ENCODE measurements around the gene KNG1. TPM values are rescaled to one million over a fixed set of nuclear protein-coding genes. Genes with fewer than 3 reads are reported as not detected.
"Not testable (repeated sequence)": the region's sequence is repeated elsewhere in the genome, so short reads cannot be mapped to it uniquely, and the experiment has no call there.

KNG1 gene
- total RNA-seq, 2 donors from 2014 or later = 0.14 TPM; not detected in 1

DNA sequence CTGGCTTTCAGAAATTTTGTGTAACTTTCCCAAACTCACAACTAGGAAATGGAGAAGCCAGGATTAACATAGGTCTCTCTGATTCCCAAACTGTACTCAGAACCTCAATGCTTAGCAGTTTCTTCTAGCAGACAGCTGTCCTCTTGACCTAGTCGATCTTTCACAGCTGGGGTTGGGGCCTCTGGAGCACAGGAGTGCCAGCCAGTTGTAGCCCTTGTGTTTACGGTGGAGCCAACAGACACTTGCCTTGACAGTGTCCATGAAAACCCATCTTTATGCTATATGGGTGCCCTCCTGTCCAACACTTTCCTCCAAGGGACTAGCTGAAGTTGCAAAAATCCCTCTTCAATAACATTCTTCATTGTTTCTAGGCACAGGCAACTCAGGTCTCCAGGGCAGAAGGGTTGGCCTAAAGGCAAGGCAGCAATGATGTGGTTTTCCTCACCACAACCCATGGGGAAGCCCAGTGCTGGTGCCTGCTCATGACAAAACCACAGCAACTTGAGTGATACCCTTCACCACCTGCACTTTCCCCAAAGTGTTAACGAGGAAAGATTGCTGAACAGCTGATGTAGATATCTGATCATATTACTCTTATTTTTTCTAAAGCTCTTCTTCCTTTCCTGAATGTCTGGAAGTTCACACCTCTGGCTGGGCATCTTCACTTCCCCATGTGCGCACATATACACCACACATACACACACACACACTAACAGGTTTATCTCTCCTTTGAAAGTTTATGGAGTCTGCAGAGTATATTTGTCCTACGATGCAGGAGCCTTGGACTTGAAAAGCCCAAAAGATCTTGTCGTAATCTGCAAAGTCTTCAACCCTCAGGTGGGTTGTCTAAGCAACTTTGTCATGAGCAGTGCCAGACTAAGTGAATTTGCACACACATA, 11.0 kb upstream of the KNG1 start:
- intact Hi-C loops (cut with DNase I) = no loop called here
- no peak for DNase-seq (ENCODE audit: low spot score)

DNA sequence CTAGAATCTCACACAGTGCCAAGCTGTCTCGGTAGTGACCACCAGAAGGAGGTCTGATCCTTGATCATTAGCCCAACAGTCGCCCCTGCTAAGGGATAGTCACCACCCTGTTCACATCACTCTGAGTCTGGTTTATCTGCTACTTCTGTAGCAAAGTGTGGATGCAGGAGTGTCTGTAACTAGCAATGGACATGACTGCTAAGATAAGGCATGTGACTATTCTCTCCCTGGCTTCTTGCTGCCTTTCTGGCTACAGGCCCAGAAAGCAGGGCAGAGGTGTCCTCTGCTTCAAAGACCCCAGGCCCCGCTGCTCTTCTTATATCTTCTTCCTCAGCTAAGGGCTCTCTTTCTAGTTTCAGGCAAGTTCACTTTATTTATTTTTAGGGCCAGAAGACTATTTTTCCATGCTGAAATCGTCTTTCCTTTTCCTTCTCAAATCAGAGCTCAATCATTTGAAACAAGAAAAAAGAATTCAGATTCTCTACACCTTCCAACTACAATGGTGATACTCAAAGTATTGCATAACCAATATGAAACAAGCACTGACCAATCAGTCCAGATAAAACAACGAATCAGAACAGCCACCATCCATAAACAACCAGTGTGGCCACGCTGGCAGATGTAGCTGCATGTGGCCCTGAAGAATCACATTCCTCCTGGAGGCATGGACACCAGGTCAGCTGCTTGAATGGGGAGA, 8.0 kb upstream of the KNG1 start:
- DNase-seq (ENCODE audit: low spot score) = no peak
- intact Hi-C loops (cut with DNase I) = no loop called here

- intact Hi-C loops (cut with DNase I); DNase-seq (ENCODE audit: low spot score): not testable (repeated sequence)
Observed at GRCh38 chr3:186710694-186711093, 6.5 kb upstream of the KNG1 start.

- no peak for DNase-seq (ENCODE audit: low spot score)
- intact Hi-C loops (cut with DNase I) = no loop called here
Observed at GRCh38 chr3:186713499-186713898, 3.7 kb upstream of the KNG1 start.

DNA sequence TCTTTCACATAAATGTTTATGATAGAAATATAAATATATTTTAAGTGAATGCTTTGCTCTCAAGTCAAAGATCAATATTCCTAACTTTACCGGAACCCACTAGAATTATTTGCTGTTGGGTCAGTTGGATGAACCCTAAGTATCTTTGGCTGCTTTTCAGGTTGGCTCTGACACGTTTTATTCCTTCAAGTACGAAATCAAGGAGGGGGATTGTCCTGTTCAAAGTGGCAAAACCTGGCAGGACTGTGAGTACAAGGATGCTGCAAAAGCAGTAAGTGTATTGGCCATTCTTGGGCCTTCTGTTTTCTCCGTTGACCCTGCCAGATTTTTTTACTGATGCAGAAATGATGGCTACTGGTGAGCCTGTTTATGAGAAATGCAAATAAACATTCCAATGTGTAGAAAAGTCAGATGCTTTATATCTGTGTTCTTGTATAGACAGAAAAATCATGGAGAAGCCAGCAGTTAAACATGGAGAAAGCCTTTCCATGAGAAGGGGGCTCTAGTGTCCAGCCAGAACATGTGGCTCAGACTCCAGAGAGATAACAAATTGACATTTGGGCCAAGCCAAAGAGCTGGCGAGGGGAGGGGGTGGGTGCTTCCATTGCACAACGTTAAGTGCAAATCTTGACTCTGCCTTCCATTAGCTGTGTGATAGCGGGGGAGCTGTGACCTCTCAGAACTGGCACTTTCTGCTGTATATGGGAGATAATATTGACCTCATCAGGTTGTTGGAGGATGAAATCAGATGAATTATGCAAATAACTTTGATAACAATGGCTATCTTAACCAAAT, 3.0 kb downstream of the KNG1 start:
- no peak for DNase-seq (ENCODE audit: low spot score)
- intact Hi-C loops (cut with DNase I) = no loop called here

DNA sequence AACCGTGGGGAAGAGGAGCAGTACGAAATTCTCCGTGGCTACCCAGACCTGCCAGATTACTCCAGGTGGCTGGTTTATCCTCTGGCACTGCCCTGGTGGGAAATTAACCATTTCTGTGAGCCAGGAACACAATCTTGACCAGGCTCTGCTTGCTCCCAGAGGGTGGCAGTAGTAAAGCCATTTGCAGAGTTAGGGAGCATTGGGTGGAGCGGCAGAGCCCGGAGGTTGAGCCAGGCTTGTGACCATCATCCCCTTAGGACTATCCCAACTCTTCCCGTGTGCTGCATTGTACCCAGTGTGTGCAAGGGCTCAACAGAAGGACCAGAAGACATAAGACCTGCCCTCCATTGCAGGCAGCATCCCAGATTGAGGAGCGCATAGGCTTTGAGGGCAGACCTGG, 5.3 kb downstream of the KNG1 start:
- DNase-seq (ENCODE audit: low spot score) = no peak

GRCh38 chr3:186724911-186725310, 7.8 kb downstream of the KNG1 start:
- intact Hi-C loops (cut with DNase I) = no loop called here

More for the DNA sequence above, 5.3 kb downstream of the KNG1 start:
- intact Hi-C loops (cut with DNase I) = no loop called here

DNA sequence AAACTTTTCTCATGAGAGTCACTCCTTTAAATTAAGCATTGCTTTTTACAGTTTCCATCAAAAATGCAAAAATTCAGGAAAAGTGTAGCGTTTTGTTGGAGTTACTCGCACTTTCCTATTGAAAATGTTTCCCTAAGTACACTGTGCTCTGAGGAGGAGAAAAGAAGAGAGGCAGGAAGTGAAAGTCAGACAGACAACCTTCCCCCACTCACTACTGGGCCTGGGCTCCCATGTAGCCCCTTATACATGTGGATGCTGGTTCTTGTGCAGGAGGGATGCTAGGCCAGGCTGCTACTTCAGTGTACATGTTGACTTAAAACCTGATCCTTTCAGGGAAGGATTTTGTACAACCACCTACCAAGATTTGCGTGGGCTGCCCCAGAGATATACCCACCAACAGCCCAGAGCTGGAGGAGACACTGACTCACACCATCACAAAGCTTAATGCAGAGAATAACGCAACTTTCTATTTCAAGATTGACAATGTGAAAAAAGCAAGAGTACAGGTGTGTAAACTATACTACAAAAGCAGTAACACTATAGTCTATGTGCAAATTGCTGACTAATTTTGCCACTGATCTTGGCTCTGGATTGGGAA, 15.1 kb downstream of the KNG1 start:
- intact Hi-C loops (cut with DNase I) = no loop called here
- no peak for DNase-seq (ENCODE audit: low spot score)

More at GRCh38 chr3:186724911-186725310, 7.8 kb downstream of the KNG1 start:
- DNase-seq (ENCODE audit: low spot score) = no peak

GRCh38 chr3:186742618-186743380, 25.6 kb downstream of the KNG1 start:
- DNase-seq (ENCODE audit: low spot score) = no peak
- intact Hi-C loops (cut with DNase I) = no loop called here

GRCh38 chr3:186743666-186744065, 26.5 kb downstream of the KNG1 start:
- intact Hi-C loops (cut with DNase I) = no loop called here
- no peak for DNase-seq (ENCODE audit: low spot score)

- DNase-seq (ENCODE audit: low spot score) = peak; percentile 80
- intact Hi-C loops (cut with DNase I) = no loop called here
Observed at GRCh38 chr3:186746008-186746407, 28.8 kb downstream of the KNG1 start.

DNA sequence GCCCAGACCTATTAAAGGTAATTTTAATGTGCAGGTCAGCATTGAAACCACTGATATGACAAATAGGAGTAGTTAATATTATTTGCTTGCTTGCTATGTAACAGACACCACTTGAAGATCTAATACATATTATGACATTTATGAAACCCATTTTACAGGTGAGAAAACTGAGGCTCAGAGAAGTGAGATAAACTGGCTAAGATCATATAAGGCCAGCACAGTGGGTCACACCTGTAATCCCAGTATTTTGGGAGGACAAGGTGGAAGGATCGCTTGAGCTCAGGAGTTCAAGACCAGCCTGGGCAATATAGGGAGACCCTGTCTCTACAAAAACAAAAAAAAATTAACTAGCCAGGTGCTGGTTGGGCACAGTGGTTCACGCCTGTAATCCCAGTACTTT, 33.2 kb downstream of the KNG1 start:
- intact Hi-C loops (cut with DNase I) = no loop called here
- no peak for DNase-seq (ENCODE audit: low spot score)

DNA sequence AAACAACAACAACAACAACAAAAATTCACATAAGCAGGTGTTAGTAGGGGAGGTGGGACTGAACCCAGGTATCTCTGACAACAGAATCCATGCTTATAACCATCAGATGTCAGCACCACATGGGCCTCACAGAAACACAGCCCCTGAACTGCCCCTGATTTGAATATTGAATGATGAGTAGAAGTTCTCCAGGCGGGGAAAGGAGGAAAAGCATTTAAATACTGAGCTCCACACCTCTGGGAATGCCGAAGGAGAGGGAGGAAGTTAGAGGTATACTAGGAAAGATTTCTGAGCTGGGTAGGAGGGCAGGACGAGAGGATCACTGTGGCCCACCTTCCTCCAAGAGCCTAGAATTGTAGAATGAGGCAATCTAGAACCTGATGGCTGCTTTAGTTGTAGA, 34.3 kb downstream of the KNG1 start:
- DNase-seq (ENCODE audit: low spot score) = no peak
- intact Hi-C loops (cut with DNase I) = no loop called here

GRCh38 chr3:186754006-186754405, 36.8 kb downstream of the KNG1 start:
- no peak for DNase-seq (ENCODE audit: low spot score)
- intact Hi-C loops (cut with DNase I) = no loop called here

DNA sequence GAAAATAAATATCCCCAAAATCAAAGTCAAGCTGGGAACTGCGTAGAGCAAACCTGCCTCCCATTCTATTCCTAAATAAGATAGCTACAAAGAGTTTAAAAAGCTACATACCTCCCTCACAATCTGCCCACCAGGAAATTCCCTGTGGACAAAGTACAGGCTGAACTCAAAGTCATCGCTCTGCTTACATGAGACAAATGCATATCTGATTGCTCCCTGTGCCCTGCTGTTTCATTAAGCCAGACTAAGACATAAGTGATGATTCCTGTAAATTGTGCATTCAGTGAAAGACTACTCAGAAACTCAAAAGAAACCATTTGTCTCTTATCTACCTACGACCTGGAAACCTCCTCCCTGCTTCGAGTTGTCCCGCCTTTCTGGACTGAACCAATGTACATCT, 37.7 kb downstream of the KNG1 start:
- intact Hi-C loops (cut with DNase I) = no loop called here
- DNase-seq (ENCODE audit: low spot score) = no peak

DNA sequence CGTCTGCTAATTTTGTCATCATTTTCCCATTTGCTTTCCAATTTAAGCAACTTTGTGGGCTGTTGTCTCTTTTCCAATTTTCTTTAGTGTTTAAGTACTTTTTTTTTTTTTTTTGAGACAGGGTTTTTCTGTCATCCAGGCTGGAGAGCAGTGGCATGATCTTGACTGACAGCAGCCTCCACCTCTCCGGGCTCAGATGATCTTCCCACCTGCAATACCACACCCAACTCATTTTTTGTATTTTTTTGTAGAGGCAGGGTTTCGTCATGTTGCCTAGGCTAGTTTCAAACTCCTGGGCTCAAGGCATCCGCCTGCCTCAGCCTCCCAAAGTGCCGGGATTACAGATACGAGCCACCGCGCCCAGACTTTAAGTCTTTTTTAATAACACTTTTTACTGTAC, 40.1 kb downstream of the KNG1 start:
- intact Hi-C loops (cut with DNase I) = no loop called here
- no peak for DNase-seq (ENCODE audit: low spot score)

- no peak for DNase-seq (ENCODE audit: low spot score)
- intact Hi-C loops (cut with DNase I) = no loop called here
Observed at GRCh38 chr3:186757686-186758220, 40.6 kb downstream of the KNG1 start.

DNA sequence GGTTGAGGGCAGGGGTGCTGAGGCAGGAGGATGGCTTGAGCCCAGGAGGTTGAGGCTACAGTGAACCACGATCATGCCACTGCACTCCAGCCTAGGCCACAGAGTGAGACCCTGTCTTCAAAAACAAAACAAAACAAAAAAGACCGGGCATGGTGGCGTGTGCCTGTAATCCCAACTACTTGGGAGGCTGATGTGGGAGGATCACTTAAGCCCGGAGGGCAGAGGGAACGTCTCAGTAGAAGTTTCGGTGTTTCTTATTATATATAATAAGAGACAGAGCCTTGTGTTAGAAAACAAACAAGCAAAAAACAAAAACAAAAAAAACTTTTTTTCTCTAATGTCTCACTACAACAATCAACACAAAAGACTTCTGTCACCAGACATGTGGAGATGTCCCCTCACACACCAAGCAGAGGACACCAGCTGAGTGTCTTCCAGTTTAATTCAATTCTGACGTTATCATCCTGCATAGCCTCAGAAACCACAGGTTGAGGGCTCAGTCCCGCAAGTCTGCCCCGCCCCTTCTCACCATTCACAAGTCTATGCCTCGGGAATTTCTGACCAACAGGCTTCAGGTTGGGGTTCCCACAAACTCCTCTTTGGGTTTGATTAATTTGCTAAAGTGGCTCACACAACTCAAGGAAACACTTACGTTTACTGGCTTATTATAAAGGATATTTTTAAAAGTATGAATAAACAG, 42.2 kb downstream of the KNG1 start:
- intact Hi-C loops (cut with DNase I) = no loop called here
- no peak for DNase-seq (ENCODE audit: low spot score)

All from posterior vena cava (tissue), 2 donors.